NCI-H1048 (cell line): ENCODE results near the gene NTRK3.

ENCODE experiments used
- DNase-seq: peaks from one replicate; lab custom pipeline; 2025; lab: John Stamatoyannopoulos, UW

Gene NTRK3

GRCh38 chr15:87940768-87941167 is 315.8 kb downstream of the NTRK3 start:
- no peak for DNase-seq

GRCh38 chr15:87939848-87940457 is 316.6 kb downstream of the NTRK3 start:
- DNase-seq, result no peak

- no peak for DNase-seq
Measured at GRCh38 chr15:87938031-87938430, 318.5 kb downstream of the NTRK3 start.

- no peak for DNase-seq
Measured at GRCh38 chr15:87935583-87935982, 321.0 kb downstream of the NTRK3 start.

GRCh38 chr15:87931584-87931983 is 325.0 kb downstream of the NTRK3 start:
- no peak for DNase-seq

GRCh38 chr15:87930457-87930856 is 326.1 kb downstream of the NTRK3 start:
- no peak for DNase-seq

- no peak for DNase-seq
Measured at GRCh38 chr15:87929841-87930240, 326.7 kb downstream of the NTRK3 start.

GRCh38 chr15:87924433-87924832 is 332.1 kb downstream of the NTRK3 start:
- no peak for DNase-seq

GRCh38 chr15:87919064-87919463 is 337.5 kb downstream of the NTRK3 start:
- DNase-seq, result no peak

- DNase-seq, result no peak
Measured at GRCh38 chr15:87917480-87917879, 339.1 kb downstream of the NTRK3 start.

GRCh38 chr15:87916208-87916607 is 340.3 kb downstream of the NTRK3 start:
- no peak for DNase-seq

GRCh38 chr15:87910301-87910700 is 346.2 kb downstream of the NTRK3 start:
- DNase-seq, result no peak

GRCh38 chr15:87907676-87908446 is 348.7 kb downstream of the NTRK3 start:
- DNase-seq, result no peak

- no peak for DNase-seq
Measured at GRCh38 chr15:87906444-87906843, 350.1 kb downstream of the NTRK3 start.

- no peak for DNase-seq
Measured at GRCh38 chr15:87902772-87903426, 353.6 kb downstream of the NTRK3 start.

- no peak for DNase-seq
Measured at GRCh38 chr15:87901926-87902690, 354.4 kb downstream of the NTRK3 start.

GRCh38 chr15:87901008-87901407 is 355.5 kb downstream of the NTRK3 start:
- DNase-seq, result no peak

GRCh38 chr15:87896936-87897335 is 359.6 kb downstream of the NTRK3 start:
- DNase-seq, result no peak

- DNase-seq, result no peak
Measured at GRCh38 chr15:87887177-87887576, 369.4 kb downstream of the NTRK3 start.

GRCh38 chr15:87881026-87881425 is 375.5 kb downstream of the NTRK3 start:
- no peak for DNase-seq

GRCh38 chr15:87877822-87878542 is 378.6 kb downstream of the NTRK3 start:
- no peak for DNase-seq
